Spleen (tissue), 7 donors: ENCODE measurements around the gene POMGNT2.

Source experiments
- POLR2A ChIP-seq, 3 donors: fragments of 450-650 bp; IDR thresholded peaks; one replicate each; pipeline ENCODE4 v1.5.1; 2017; ENCODE audit warnings: antibody characterized with exemption in 3 of 3, mild to moderate bottlenecking in 1 of 3
- TF ChIP-seq, protein P1 (sequence below), 11 experiments: fragments of 200-600 bp in 7 of 11; fragments of 450-650 bp in 4 of 11; sonication (generic) in 4 of 11; IDR thresholded peaks in 8 of 11; conservative IDR thresholded peaks in 3 of 11; 1 replicate in 7 of 11; 2 replicates in 4 of 11; pipeline versions ENCODE4 v1.4.0 to v1.8.0; 2016 to 2021; ENCODE audit warnings: antibody characterized with exemption in 11 of 11, inconsistent platforms in 4 of 11, mild to moderate bottlenecking in 1 of 11
- donor health status: DM: no; HTN: no; CAD: no; lungs with moderate emphysema.
- donor health status: DM: no; HTN: no; CAD: no.
- donor health status: DM: no; HTN: no; CAD: no.

DNA sequence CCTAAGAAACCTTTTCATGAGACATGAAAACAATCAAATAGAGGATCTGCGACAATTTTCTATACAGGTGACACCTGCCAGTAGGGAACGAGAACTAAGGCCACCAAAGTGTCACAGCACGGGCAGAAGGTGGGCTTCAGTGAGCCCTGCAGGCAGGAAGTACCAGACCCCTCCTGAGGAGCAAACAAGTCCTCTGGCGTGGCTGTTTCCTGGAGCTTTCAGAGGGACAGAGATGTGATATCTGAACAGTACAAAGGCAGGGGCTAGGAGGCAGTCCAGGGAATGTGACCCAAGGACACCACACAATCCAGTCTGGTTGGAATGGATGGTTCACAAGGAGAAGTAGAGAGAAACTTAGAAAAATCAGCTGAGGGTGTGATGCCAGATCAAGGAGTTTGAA lies 16.8 kb downstream of the POMGNT2 start:
- TF ChIP-seq, protein P1, sequence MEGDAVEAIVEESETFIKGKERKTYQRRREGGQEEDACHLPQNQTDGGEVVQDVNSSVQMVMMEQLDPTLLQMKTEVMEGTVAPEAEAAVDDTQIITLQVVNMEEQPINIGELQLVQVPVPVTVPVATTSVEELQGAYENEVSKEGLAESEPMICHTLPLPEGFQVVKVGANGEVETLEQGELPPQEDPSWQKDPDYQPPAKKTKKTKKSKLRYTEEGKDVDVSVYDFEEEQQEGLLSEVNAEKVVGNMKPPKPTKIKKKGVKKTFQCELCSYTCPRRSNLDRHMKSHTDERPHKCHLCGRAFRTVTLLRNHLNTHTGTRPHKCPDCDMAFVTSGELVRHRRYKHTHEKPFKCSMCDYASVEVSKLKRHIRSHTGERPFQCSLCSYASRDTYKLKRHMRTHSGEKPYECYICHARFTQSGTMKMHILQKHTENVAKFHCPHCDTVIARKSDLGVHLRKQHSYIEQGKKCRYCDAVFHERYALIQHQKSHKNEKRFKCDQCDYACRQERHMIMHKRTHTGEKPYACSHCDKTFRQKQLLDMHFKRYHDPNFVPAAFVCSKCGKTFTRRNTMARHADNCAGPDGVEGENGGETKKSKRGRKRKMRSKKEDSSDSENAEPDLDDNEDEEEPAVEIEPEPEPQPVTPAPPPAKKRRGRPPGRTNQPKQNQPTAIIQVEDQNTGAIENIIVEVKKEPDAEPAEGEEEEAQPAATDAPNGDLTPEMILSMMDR (IDR thresholded peaks at IDR 0.05 in 8 of 11, conservative IDR thresholded peaks at IDR 0.05 in 3 of 11), result no peak
- no peak for TF ChIP-seq POLR2A (IDR thresholded peaks at IDR 0.05)
